GM13977 (cell line): ENCODE results near the gene EEF1A2.

Experiments
- DNase-seq: peaks from one replicate; pipeline ENCODE4 v3.0.0; 2012; ENCODE audit warnings: low spot score
- CTCF ChIP-seq: IDR thresholded peaks from 2 replicates; pipeline ENCODE4 v1.5.1; 2012; ENCODE audit warnings: mild to moderate bottlenecking, control low read depth; ENCODE audit not compliant: insufficient read depth; ENCODE audit errors: extremely low read depth, missing control alignments
- in situ Hi-C: fragments of 300-500 bp; cut with MboI; formaldehyde crosslinking; loops from one replicate; pipeline ENCODE4 v1.12.0; 2022; ENCODE audit warnings: low sequenced_read_pairs, low pct_unique_long_range_greater_than_20kb, mixed read lengths, inconsistent platforms; ENCODE audit not compliant: unreplicated experiment

Gene EEF1A2

GRCh38 chr20:63463400-63464288 lies 35.2 kb downstream of the EEF1A2 start:
- no peak for DNase-seq
- no peak for TF ChIP-seq CTCF
- in situ Hi-C loops, result no loop called here

GRCh38 chr20:63462244-63462643 lies 36.6 kb downstream of the EEF1A2 start:
- in situ Hi-C loops, result no loop called here
- no peak for TF ChIP-seq CTCF
- no peak for DNase-seq

- TF ChIP-seq CTCF, result no peak
These were observed 37.6 kb downstream of the EEF1A2 start for GRCh38 chr20:63461104-63461763.

GRCh38 chr20:63459070-63459380 lies 39.9 kb downstream of the EEF1A2 start:
- in situ Hi-C loops, result no loop called here
- no peak for TF ChIP-seq CTCF
- DNase-seq, result no peak

More at GRCh38 chr20:63461104-63461763, 37.6 kb downstream of the EEF1A2 start:
- DNase-seq, result no peak
- in situ Hi-C loops, result no loop called here

GRCh38 chr20:63458170-63459069 lies 40.5 kb downstream of the EEF1A2 start:
- TF ChIP-seq CTCF, result no peak
- in situ Hi-C loops, result no loop called here
- DNase-seq, result no peak

GRCh38 chr20:63457737-63458136 lies 41.1 kb downstream of the EEF1A2 start:
- no peak for TF ChIP-seq CTCF
- DNase-seq, result no peak
- in situ Hi-C loops, result no loop called here
